ENCODE results near the gene NCOA7.
"Not testable (repeated sequence)": the region's sequence is repeated elsewhere in the genome, so short reads cannot be mapped to it uniquely, and the experiment has no call there.

NCOA7 gene

GRCh38 chr6:125910527-125910926 lies 119.8 kb downstream of the NCOA7 start:
- H3K4me1 ChIP-seq (ENCODE audit: control insufficient read depth in 5 of 5, insufficient read depth in 5 of 5, low read length in 5 of 5), result peaks cover 0 to 7% (median 4%) of the 10 kb centered on the region in 5 donors
- H3K27me3 ChIP-seq (ENCODE audit: control insufficient read depth in 5 of 5, insufficient read depth in 4 of 5, low read length in 5 of 5), result no peaks in the 10 kb centered on the region
- H3K27ac ChIP-seq (ENCODE audit: low read depth, low read length), result no peak overlapping the region
- peaks cover 13 to 37% (median 22%) of the 10 kb centered on the region in 5 donors for H3K36me3 ChIP-seq (ENCODE audit: control insufficient read depth in 5 of 5, insufficient read depth in 5 of 5, low read length in 5 of 5)
- H3K4me3 ChIP-seq (ENCODE audit: low read depth in 1 of 5, low read length in 5 of 5), result no peak overlapping the region
- no peak overlapping the region for H3K9ac ChIP-seq (ENCODE audit: low read length in 5 of 5)
- no peaks in the 10 kb centered on the region for H3K9me3 ChIP-seq (ENCODE audit: control insufficient read depth in 5 of 5, low read length in 5 of 5)

GRCh38 chr6:125911051-125911451 lies 120.3 kb downstream of the NCOA7 start:
- H3K27ac ChIP-seq (ENCODE audit: low read depth, low read length); H3K4me3 ChIP-seq (ENCODE audit: low read depth in 1 of 5, low read length in 5 of 5); H3K9me3 ChIP-seq (ENCODE audit: control insufficient read depth in 5 of 5, low read length in 5 of 5); H3K27me3 ChIP-seq (ENCODE audit: control insufficient read depth in 5 of 5, insufficient read depth in 4 of 5, low read length in 5 of 5); H3K9ac ChIP-seq (ENCODE audit: low read length in 5 of 5); H3K4me1 ChIP-seq (ENCODE audit: control insufficient read depth in 5 of 5, insufficient read depth in 5 of 5, low read length in 5 of 5): not testable (repeated sequence)
- peaks cover 19 to 42% (median 27%) of the 10 kb centered on the region in 5 donors for H3K36me3 ChIP-seq (ENCODE audit: control insufficient read depth in 5 of 5, insufficient read depth in 5 of 5, low read length in 5 of 5)

DNA sequence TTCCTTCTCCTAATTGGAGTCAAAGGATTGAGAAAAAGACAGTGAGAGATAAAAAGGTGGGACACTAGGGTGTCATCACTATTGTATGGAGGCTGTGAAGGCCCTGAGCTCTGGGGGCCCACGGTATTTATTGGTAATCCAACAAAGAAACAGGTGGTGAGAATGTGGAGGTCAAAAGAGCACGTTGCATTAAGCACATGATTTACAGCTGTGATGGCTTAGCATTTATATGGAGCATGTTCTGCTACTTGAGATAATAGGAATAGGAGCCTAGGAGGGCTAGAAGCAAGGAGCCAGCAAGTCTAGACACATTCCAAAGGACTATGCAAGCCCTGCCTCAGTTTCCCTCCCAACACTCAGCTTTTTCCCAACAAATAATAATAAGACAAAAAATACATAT lies 121.7 kb downstream of the NCOA7 start:
- H3K36me3 ChIP-seq (ENCODE audit: control insufficient read depth in 5 of 5, insufficient read depth in 5 of 5, low read length in 5 of 5), result peaks cover 28 to 49% (median 33%) of the 10 kb centered on the region in 5 donors
- not testable (repeated sequence) for H3K27ac ChIP-seq (ENCODE audit: low read depth, low read length); H3K4me3 ChIP-seq (ENCODE audit: low read depth in 1 of 5, low read length in 5 of 5); H3K27me3 ChIP-seq (ENCODE audit: control insufficient read depth in 5 of 5, insufficient read depth in 4 of 5, low read length in 5 of 5); H3K4me1 ChIP-seq (ENCODE audit: control insufficient read depth in 5 of 5, insufficient read depth in 5 of 5, low read length in 5 of 5); H3K9ac ChIP-seq (ENCODE audit: low read length in 5 of 5); H3K9me3 ChIP-seq (ENCODE audit: control insufficient read depth in 5 of 5, low read length in 5 of 5)

GRCh38 chr6:125913145-125913544 lies 122.4 kb downstream of the NCOA7 start:
- peak overlapping the region; percentile 45 for H3K27ac ChIP-seq (ENCODE audit: low read depth, low read length)

DNA sequence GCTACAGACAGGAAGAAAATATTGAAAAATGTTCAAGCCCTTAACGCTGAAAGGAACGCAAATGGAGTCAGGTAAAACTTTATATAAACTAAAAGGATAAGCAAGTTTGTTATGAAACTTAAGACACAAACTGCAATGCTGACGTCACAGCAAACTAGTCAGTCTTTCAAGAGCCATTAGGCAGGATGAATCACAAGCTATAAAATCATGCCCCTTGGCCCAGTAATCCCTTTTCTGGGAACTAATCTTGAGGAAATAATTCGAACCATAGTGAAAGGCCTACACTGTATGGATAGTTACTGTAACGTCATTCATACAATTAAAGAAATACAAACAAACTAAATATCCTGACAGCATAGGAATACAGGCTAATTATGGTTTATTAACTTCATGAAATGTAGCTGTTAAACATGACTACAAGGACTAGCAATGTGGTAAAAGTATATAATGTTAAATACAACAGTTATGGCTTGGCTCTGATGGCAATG lies 123.1 kb downstream of the NCOA7 start:
- Histone ChIP-seq H3K36me3 (ENCODE audit: control insufficient read depth in 5 of 5, insufficient read depth in 5 of 5, low read length in 5 of 5) (peaks cover 26 to 41% (median 30%) of the 10 kb centered on the region in 5 donors), H3K27ac (ENCODE audit: low read depth, low read length) (peak overlapping the region; percentile 45), H3K4me3 (ENCODE audit: low read depth in 1 of 5, low read length in 5 of 5) (no peak overlapping the region), H3K4me1 (ENCODE audit: control insufficient read depth in 5 of 5, insufficient read depth in 5 of 5, low read length in 5 of 5) (peaks cover 0 to 13% (median 8%) of the 10 kb centered on the region in 5 donors), H3K9me3 (ENCODE audit: control insufficient read depth in 5 of 5, low read length in 5 of 5) (no peaks in the 10 kb centered on the region), H3K9ac (ENCODE audit: low read length in 5 of 5) (peak overlapping the region in 2 of 5 donors; percentile 27 to 53), H3K27me3 (ENCODE audit: control insufficient read depth in 5 of 5, insufficient read depth in 4 of 5, low read length in 5 of 5) (no peaks in the 10 kb centered on the region)

More at GRCh38 chr6:125913145-125913544, 122.4 kb downstream of the NCOA7 start:
- H3K9ac ChIP-seq (ENCODE audit: low read length in 5 of 5), result peak overlapping the region in 2 of 5 donors; percentile 27 to 53
- peaks cover 0 to 9% (median 4%) of the 10 kb centered on the region in 5 donors for H3K4me1 ChIP-seq (ENCODE audit: control insufficient read depth in 5 of 5, insufficient read depth in 5 of 5, low read length in 5 of 5)
- H3K9me3 ChIP-seq (ENCODE audit: control insufficient read depth in 5 of 5, low read length in 5 of 5), result no peaks in the 10 kb centered on the region
- no peak overlapping the region for H3K4me3 ChIP-seq (ENCODE audit: low read depth in 1 of 5, low read length in 5 of 5)
- H3K27me3 ChIP-seq (ENCODE audit: control insufficient read depth in 5 of 5, insufficient read depth in 4 of 5, low read length in 5 of 5), result no peaks in the 10 kb centered on the region
- peaks cover 27 to 47% (median 33%) of the 10 kb centered on the region in 5 donors for H3K36me3 ChIP-seq (ENCODE audit: control insufficient read depth in 5 of 5, insufficient read depth in 5 of 5, low read length in 5 of 5)

- Histone ChIP-seq H3K9ac (ENCODE audit: low read length in 5 of 5) (peak overlapping the region in 4 of 5 donors; percentile 11 to 74 (median 66)), H3K4me1 (ENCODE audit: control insufficient read depth in 5 of 5, insufficient read depth in 5 of 5, low read length in 5 of 5) (peaks cover 0 to 18% (median 15%) of the 10 kb centered on the region in 5 donors), H3K36me3 (ENCODE audit: control insufficient read depth in 5 of 5, insufficient read depth in 5 of 5, low read length in 5 of 5) (peaks cover 38 to 54% (median 44%) of the 10 kb centered on the region in 5 donors), H3K4me3 (ENCODE audit: low read depth in 1 of 5, low read length in 5 of 5) (peak overlapping the region in 1 of 5 donors; percentile 53), H3K9me3 (ENCODE audit: control insufficient read depth in 5 of 5, low read length in 5 of 5) (no peaks in the 10 kb centered on the region), H3K27me3 (ENCODE audit: control insufficient read depth in 5 of 5, insufficient read depth in 4 of 5, low read length in 5 of 5) (no peaks in the 10 kb centered on the region), H3K27ac (ENCODE audit: low read depth, low read length) (peak overlapping the region; percentile 77)
Observed at GRCh38 chr6:125918230-125918629, 127.5 kb downstream of the NCOA7 start.

DNA sequence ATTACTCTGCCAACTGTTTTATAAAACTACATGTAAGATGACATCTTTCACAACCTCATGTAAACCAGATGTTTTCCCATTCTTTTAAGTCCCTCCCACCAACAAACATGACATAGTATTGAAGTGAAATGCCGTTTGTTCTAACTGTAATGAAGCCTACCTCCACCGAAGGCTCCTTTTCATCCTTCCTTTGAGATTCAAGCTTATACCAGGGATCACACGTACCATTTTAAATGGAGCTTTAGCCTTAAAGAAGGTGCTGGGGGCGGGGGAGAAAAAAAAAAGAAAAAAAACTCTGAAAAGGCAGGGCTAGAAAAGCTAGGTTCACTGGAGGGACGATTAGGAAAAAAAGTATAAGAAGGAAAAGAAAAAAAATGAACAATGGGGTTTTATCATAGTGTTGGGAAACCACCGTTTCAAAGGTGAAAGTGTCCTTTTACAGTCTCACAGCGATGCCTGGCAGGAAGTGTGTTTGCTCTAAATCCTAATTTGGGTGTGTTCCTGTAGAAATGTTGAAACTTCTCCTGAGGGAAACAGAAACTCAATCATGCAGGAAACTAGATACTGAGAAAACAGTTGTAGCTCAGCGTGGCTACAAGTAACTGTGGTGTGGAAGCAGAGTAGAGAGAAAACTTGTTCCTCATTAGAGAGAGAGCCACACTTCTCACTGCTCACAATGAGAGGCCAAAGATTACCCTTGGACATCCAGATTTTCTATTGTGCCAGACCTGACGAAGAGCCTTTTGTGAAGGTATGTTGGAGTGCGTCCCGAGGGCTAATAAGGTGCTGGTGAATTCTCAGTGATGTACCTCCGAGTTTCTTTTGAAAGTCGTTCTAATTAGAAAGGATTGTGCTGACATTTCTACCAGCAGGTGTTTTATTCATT lies 128.2 kb downstream of the NCOA7 start:
- H3K27me3 ChIP-seq (ENCODE audit: control insufficient read depth in 5 of 5, insufficient read depth in 4 of 5, low read length in 5 of 5), result no peaks in the 10 kb centered on the region
- H3K9me3 ChIP-seq (ENCODE audit: control insufficient read depth in 5 of 5, low read length in 5 of 5), result no peaks in the 10 kb centered on the region
- H3K27ac ChIP-seq (ENCODE audit: low read depth, low read length), result peak overlapping the region; percentile 77
- peak overlapping the region; percentile 40 to 74 (median 63) for H3K9ac ChIP-seq (ENCODE audit: low read length in 5 of 5)
- peak overlapping the region; percentile 47 to 63 (median 53) for H3K4me3 ChIP-seq (ENCODE audit: low read depth in 1 of 5, low read length in 5 of 5)
- peaks cover 0 to 19% (median 15%) of the 10 kb centered on the region in 5 donors for H3K4me1 ChIP-seq (ENCODE audit: control insufficient read depth in 5 of 5, insufficient read depth in 5 of 5, low read length in 5 of 5)
- H3K36me3 ChIP-seq (ENCODE audit: control insufficient read depth in 5 of 5, insufficient read depth in 5 of 5, low read length in 5 of 5), result peaks cover 45 to 60% (median 51%) of the 10 kb centered on the region in 5 donors

DNA sequence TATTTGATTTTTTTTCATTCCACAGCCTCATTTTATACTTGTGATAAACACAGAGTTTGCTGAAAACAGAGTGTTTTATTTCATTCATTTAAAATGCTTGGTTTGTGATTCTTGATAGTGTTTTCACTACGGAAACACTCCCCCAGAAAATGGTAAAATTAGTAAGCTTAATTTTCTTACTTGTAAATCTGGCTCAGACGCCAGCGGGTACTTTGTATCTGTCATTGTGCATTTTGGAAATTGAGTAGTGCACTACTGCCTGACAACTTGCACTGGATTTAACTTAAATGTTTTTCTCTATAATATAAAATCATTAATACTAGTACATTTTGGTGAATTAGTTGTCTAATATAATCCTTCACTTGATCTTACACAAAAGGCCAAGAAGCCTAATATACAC lies 128.9 kb downstream of the NCOA7 start:
- H3K36me3 ChIP-seq (ENCODE audit: control insufficient read depth in 5 of 5, insufficient read depth in 5 of 5, low read length in 5 of 5), result peaks cover 47 to 65% (median 57%) of the 10 kb centered on the region in 5 donors

GRCh38 chr6:125922322-125922860 lies 131.6 kb downstream of the NCOA7 start:
- Histone ChIP-seq H3K4me1 (ENCODE audit: control insufficient read depth in 5 of 5, insufficient read depth in 5 of 5, low read length in 5 of 5) (peaks cover 3 to 20% (median 19%) of the 10 kb centered on the region in 5 donors), H3K9me3 (ENCODE audit: control insufficient read depth in 5 of 5, low read length in 5 of 5) (no peaks in the 10 kb centered on the region), H3K27me3 (ENCODE audit: control insufficient read depth in 5 of 5, insufficient read depth in 4 of 5, low read length in 5 of 5) (no peaks in the 10 kb centered on the region), H3K36me3 (ENCODE audit: control insufficient read depth in 5 of 5, insufficient read depth in 5 of 5, low read length in 5 of 5) (peaks cover 35 to 54% (median 50%) of the 10 kb centered on the region in 5 donors), H3K9ac (ENCODE audit: low read length in 5 of 5) (no peak overlapping the region), H3K27ac (ENCODE audit: low read depth, low read length) (no peak overlapping the region), H3K4me3 (ENCODE audit: low read depth in 1 of 5, low read length in 5 of 5) (no peak overlapping the region)

More for the DNA sequence above, 128.9 kb downstream of the NCOA7 start:
- peak overlapping the region; percentile 47 to 63 (median 53) for H3K4me3 ChIP-seq (ENCODE audit: low read depth in 1 of 5, low read length in 5 of 5)
- H3K27ac ChIP-seq (ENCODE audit: low read depth, low read length), result peak overlapping the region; percentile 77
- H3K9me3 ChIP-seq (ENCODE audit: control insufficient read depth in 5 of 5, low read length in 5 of 5), result no peaks in the 10 kb centered on the region
- peak overlapping the region; percentile 40 to 74 (median 63) for H3K9ac ChIP-seq (ENCODE audit: low read length in 5 of 5)
- H3K27me3 ChIP-seq (ENCODE audit: control insufficient read depth in 5 of 5, insufficient read depth in 4 of 5, low read length in 5 of 5), result no peaks in the 10 kb centered on the region
- H3K4me1 ChIP-seq (ENCODE audit: control insufficient read depth in 5 of 5, insufficient read depth in 5 of 5, low read length in 5 of 5), result peaks cover 3 to 19% (median 15%) of the 10 kb centered on the region in 5 donors

All from subcutaneous abdominal adipose tissue (tissue), 5 donors.